Adrenal gland (tissue), 5 donors: ENCODE results near the gene LZTR1.

ENCODE experiments used
- CTCF ChIP-seq, 6 experiments: fragments of 450-650 bp in 4 of 6; fragments of 200-600 bp in 2 of 6; sonication (generic) in 1 of 6; IDR thresholded peaks; 1 replicate in 5 of 6; 2 replicates in 1 of 6; pipeline versions ENCODE4 v1.5.1 to v1.8.0; 2016 to 2021; ENCODE audit warnings: antibody characterized with exemption in 6 of 6, mild to moderate bottlenecking in 2 of 6, moderate library complexity in 1 of 6
- POLR2A ChIP-seq, 2 donors: fragments of 450-650 bp; IDR thresholded peaks; one replicate each; pipeline ENCODE4 v1.6.1; 2017; ENCODE audit warnings: antibody characterized with exemption in 2 of 2, mild to moderate bottlenecking in 2 of 2, moderate library complexity in 1 of 2
- donor health status: DM: no; HTN: no; CAD: no.

GRCh38 chr22:21041937-21042336 lies 59.8 kb downstream of the LZTR1 start:
- no peak for TF ChIP-seq CTCF (IDR thresholded peaks at IDR 0.05)
- TF ChIP-seq POLR2A (IDR thresholded peaks at IDR 0.05) = no peak
